GM19397 (cell line): Measurements from ENCODE around the gene SDK1.

Experiments
- ATAC-seq: cut with Tn5 transposase; IDR thresholded peaks from one replicate; pipeline ENCODE4 v1.9.1; 2021; ENCODE audit warnings: mild to moderate bottlenecking, moderate library complexity; ENCODE audit not compliant: unreplicated experiment

SDK1 gene

DNA sequence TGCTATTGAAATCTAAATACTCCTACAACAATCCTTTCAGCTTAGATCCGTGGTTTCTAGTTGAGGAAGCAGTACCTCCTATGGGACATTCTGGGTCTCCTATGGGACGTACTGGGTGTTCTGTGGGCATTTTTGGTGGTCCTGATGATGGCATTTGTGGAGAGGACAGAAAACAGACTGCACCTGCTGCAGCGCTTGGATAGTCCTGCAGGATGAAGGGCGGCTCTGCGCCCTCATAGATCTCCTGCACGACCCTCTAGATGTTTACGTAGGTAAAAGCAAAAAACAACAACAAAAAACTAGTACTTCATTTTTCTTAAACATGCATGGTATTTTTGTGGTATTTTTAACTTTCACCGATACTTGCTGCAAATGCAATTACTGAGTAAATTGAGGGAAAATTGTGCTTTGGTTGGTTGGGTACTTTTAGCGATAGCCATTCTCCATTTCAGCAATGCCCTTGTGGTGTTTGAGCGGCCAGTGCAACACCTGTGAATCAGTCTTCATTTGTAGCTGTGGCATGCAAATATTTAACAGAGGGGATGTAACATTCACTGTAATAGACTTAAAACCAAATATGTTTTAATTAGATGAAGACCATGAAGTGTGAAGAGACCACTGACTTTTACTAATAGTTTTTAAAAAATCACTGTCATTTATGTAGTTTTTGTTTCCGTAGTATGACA, 461.2 kb downstream of the SDK1 start:
- no peak for ATAC-seq

- ATAC-seq: no peak
Observed at GRCh38 chr7:3767917-3768777, 467.1 kb downstream of the SDK1 start.

- no peak for ATAC-seq
Observed at GRCh38 chr7:3771906-3772305, 470.9 kb downstream of the SDK1 start.

GRCh38 chr7:3778345-3778744, 477.3 kb downstream of the SDK1 start:
- no peak for ATAC-seq

- ATAC-seq: no peak
Observed at GRCh38 chr7:3780016-3780415, 479.0 kb downstream of the SDK1 start.

GRCh38 chr7:3780525-3780924, 479.5 kb downstream of the SDK1 start:
- no peak for ATAC-seq

GRCh38 chr7:3781607-3782006, 480.6 kb downstream of the SDK1 start:
- ATAC-seq: no peak

- ATAC-seq: no peak
Observed at GRCh38 chr7:3787717-3788264, 486.7 kb downstream of the SDK1 start.

GRCh38 chr7:3790803-3791202, 489.8 kb downstream of the SDK1 start:
- ATAC-seq: no peak

DNA sequence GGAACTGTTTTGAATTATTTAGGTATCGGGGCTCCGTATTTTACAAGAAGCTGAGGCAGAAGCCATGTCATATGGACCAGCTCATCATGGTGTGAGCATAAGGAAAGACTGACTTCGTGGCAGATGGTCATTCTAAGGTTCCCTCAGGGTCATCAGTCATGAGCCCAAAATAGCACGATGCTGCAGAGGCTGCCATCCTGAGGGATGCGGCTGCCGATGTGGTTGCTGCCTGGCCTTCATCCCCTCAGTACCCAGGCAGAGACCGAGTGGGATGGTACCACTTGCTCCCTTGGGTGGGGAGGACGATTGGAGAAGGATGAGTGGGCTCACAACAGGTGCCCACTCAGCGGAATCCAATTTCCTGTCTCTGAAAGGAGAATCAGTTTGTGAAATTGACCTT, 490.3 kb downstream of the SDK1 start:
- no peak for ATAC-seq

- ATAC-seq: no peak
Observed at GRCh38 chr7:3795141-3795540, 494.1 kb downstream of the SDK1 start.

DNA sequence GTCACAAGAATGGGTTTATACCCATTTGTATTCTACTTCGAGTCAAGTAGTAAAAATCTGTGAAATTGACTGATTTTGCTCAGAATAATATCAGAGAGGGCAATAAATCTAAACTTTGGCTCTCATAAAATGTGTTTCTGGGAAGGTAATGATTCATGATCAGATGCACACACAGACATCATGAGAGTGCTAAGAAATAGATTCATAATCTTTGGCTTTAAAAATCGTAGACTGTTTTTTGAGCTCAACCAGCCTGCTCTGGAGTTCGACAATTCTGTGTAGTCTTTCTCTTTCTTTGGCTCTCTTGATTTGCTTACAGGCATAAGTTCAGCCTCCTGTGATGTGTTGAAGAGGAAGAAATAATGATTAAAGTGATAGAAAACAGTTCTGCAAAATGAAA, 494.7 kb downstream of the SDK1 start:
- ATAC-seq: no peak

DNA sequence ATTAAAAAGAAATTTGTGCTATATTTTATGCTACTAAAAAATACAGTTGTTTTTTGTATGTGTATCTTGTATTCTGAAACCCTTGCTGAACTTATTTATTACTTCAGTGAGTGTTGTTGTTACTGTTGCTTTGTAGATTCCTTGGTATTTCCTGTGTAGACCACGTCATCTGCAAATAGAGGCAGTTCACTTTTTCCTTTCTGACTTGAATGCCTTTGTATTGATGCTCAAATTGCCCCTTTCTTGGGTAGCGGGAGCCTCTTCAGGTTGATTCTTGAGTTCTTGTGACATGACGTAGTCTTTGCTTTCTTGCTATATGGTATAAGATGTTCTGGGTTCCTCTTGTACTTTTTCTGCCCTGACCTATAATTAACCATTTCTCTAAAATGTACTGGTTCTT, 504.1 kb downstream of the SDK1 start:
- ATAC-seq: no peak

DNA sequence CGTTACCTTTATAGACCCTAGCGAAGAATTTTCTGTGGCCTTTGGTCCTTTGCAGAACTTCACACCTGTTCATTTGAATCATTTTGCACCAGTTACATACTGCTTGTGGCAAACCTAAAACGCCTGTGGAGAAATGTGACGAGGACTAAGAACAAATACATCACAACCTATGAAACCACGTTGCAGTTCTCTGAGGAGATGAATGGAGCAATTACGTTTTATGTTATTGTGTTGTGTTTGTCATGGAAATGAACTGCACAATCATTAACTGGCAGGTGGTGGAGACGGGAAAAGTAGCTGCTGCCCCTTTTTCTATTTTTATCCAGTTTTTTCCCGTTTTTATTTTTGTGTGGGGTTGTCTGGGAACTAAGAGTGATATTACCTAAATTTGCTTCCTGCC, 505.5 kb downstream of the SDK1 start:
- ATAC-seq: no peak

DNA sequence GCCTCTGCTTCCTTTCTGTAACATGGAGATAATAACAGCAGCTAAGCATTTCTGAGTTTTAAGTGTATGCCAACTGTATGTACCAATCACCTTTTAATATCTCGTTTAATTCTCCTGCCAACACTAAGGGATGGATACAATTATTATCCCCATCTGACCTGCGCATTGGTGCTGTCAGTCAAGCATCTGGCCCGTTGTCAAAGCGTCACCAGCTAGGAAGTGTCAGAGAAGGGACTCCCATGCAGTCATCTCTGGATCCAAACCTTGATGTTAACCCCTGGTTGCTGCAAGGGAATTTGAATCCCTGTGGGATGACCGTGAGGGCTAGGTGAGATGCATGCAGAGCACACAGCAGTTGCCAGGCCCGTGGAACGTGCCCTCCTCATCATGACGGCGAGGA, 506.8 kb downstream of the SDK1 start:
- no peak for ATAC-seq

- ATAC-seq: no peak
Observed at GRCh38 chr7:3821488-3821887, 520.4 kb downstream of the SDK1 start.

DNA sequence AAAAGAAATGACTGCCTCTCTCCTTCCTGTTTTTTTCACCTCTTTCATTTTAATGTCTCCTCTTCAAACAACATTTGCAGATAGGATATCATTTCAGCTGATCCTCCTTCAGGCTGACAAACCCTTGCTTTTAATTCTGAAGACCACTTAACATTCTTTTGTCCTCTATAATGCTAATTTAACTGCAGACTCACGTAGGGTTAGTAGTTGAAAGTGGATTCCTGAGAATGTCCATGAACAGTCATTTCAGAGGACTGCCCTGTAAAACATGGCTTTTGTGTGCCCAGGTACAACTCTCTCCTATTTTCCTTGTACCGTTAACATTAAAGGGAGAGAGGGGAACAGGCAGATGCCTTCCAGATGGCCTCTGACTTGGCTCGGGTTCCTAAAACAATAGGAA, 524.4 kb downstream of the SDK1 start:
- no peak for ATAC-seq

GRCh38 chr7:3832199-3832598, 531.1 kb downstream of the SDK1 start:
- ATAC-seq: no peak

DNA sequence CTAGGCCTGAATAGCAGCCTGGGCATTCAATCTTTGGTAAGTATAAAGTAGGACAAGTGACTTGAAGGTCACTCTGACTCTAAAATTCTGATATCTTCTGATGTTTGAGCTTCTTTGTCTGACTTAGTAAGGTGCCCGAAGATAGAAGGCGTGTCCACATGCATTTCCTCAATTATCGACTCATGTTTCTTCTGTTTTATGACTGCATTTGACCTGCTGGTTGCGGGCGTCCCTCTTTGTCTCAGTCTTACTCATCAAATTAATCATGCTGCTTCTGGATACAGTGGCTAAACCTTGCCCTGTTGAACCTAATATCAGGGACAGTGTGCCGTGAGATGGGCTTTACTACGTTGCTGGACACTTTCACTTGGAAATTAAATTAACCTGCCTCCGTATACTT, 534.1 kb downstream of the SDK1 start:
- no peak for ATAC-seq

DNA sequence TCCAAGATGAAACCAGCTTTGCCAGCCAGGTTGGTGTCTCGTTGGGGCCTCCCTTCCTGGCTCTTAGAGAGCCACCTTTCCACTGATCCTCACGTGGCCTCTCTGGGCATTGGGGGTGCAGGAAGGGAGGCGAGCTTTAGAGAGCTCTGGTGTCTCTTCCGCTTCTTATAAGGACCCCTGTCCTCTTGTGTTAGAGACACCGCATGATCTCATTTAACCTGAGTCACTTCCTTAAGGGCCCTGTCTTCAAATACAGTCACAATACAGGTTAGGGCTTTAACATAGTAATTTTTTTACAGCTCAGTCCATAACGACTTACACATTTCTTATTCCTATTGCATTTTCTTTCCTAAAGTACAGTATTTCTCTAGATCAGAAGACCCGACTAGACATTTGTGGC, 535.8 kb downstream of the SDK1 start:
- ATAC-seq: no peak

DNA sequence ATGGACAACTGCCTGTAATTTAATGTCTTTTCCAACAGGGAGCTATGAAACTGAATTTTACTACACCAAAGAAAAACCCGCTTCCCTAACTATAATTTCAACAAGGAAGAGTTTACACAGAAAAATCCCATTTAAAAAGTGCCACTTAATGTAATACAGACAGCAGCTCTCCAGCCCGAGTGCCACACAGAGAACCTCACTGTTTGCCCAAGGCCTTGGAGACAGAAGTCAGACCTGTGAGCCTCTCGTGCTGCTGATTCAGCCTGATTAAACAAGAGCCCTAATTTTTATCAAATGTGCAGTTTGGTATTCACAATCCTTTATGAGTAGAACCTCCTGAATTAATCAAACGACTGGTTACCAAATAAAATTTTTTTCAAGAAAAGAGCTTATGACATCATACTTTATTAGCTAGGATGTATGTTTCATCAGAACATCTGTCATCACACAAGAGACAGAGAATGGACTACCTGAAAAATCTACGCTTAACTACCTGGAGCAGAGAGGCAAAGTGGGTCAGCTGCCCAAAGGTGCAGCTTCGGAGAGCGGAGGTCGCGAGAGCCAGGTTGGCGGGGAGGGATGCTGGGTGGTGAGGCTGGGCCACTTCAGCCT, 543.6 kb downstream of the SDK1 start:
- no peak for ATAC-seq

DNA sequence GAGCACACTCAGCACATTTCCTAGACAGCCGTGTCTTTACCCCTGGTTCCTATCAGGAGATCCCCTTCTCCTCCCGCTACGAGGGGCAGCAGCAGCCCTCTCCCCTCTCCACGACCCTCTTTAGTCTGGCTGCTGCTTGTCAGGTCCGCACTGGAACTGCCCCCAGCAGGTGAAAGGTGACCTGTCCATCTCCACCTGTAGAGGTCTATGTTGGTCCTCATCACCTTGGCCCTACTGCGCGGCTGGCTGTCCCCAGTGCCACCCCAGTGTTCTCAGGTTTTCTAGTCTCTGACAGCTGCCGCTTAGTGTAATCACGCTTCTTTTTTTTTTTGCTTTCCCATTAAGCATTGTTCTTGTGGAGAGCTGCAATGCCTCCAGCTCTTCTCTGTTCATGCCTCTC, 545.7 kb downstream of the SDK1 start:
- ATAC-seq: no peak
